GM18858 (cell line): ENCODE results near the gene SAMD10.
A peak's percentile ranks its signal among the peaks of the same experiment; 100 is the strongest.

ENCODE experiments used
- ATAC-seq: cut with Tn5 transposase; IDR thresholded peaks from one replicate; pipeline ENCODE4 v1.9.1; 2021; ENCODE audit not compliant: unreplicated experiment

SAMD10 gene

DNA sequence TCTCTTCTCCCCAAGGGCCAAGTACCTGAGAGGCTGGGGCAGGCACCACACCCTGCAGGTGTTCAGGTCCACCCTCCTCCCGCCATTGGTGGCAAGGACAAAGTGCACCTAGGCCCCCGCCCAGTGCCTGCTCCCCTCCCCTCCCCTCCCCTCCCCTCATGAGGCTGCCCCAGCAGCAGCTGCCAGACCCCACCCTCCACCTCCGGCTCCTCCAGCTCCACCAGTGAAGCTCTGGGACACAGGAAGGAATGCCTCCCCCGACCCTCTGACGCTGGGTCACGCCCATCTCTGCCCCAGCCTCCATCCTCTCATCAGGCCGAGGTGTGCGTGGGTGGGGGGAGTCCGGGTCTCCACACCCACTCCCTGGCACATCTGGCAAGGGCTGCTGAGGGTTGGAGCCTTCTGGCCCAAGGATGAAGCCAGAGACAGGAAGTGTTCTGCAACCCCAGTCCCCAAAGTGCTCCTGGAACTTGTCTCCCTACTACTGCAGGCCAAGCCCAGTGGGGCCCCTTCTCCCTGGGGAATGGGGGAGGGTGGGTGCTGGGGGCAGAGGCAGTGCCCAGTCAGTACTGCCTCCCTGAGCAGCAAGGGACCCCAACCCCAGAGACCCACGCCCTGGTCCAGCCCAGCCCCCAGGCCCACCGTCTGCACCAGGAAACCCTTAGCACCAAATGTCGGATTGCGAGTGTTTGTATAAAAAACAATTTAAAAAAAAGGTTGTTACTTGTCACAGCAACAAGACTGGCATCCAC, 21.6 kb downstream of the SAMD10 start:
- ATAC-seq = no peak

GRCh38 chr20:63957004-63957689, 22.3 kb downstream of the SAMD10 start:
- ATAC-seq = no peak

- peak; percentile 16 for ATAC-seq
Observed at GRCh38 chr20:63956664-63957003, 22.8 kb downstream of the SAMD10 start.

GRCh38 chr20:63955827-63956663, 23.4 kb downstream of the SAMD10 start, which contains the start of gene UCKL1:
UCKL1 (minus strand) TSS chr20:63956416; CDS start chr20:63956372, 44 bp downstream.
- ATAC-seq = peak; percentile 45

GRCh38 chr20:63955281-63955826, 24.1 kb downstream of the SAMD10 start:
- ATAC-seq = no peak

- no peak for ATAC-seq
Observed at GRCh38 chr20:63953764-63954429, 25.5 kb downstream of the SAMD10 start.

GRCh38 chr20:63952769-63953168, 26.7 kb downstream of the SAMD10 start:
- ATAC-seq = no peak

DNA sequence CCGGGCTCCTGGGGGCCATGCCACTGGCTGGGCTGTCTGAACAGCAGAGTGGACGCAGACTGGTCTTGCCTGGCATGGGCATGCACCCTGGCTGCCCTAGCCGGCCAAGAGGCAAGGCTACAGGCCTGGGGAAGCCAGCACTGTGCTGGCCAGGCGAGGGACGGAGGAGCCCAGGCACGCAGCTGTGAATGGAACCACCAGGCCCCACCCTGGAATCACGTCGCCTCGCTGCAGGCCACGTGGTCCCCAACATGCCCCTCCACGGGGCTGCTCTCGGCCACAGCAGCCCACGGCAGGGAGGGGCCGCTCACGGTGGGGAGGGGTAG, 27.3 kb downstream of the SAMD10 start:
- no peak for ATAC-seq

DNA sequence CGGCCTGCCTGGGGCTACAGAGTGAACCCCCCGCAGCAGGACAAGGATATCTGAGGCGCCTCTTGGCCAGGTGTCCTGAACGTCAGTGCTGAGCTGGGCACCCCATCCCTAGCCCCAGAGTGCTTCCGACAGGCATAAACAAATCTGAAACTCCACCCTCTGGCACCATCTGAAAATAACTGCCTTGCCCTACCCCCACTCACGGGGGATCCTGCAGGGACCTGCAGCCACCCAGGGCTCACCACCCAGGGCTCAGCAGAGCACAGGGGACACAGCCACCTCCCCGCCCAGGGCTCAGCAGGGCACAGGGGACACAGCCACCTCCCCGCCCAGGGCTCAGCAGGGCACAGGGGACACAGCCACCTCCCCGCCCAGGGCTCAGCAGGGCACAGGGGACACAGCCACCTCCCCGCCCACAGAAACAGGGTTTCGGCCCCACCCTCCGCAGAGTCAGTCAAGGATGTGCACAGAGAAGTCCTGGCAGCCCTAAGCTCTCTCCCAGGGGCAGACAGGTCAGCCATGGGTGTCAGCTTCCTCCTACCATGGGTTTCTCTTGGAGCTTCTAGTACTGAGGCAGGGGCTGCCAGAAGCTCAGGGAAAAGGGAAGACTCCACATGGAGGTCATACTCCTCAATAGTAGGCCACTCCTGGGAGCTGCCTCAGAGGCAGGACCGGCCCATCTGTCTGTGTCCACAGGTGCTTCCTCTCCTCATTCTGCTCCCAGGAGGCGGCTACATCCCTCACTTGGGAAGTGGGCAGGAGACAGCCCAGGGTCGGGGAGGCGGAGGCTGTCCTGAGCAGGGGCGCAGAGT, 27.8 kb downstream of the SAMD10 start:
- ATAC-seq = no peak

- ATAC-seq = no peak
Observed at GRCh38 chr20:63950701-63951397, 28.6 kb downstream of the SAMD10 start.

DNA sequence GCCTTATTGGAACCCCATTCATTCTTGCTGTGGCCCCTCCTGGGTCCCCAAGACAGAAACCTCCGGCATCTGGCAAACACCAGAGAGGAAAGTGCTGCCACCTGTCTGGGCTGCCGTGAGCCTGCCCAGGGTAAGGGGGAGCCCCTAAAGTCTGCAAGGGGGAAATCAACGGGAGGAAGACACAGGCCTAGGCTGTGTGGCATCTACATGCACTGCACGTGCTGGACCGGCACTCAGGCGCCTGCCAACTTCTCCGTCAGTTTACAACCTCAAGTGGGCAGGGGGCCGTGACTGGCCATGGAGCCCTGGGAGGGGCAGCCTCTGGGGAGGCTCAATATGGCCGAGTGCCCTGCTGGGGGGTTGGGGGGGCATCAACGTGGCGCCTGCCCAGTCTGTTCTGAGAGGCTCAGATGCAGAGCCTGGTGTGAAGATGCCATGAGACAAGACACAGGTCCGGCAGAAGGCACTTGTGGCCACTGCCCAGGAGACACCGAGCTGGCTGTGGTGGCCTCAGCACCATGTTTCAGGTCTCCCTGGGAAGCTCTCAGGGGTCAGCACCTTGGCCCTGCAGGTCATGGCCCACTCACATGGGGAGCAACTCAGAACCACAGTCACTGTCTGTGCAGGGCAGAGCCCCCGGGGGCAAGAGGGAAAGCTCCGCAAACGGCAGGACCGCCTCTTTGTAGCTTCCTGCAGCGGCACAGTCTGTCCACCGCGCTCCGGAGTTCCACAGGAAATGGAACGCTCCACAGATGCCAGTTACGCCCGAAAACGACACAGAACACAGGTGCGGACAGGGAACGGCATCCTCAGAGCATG, 31.6 kb downstream of the SAMD10 start:
- ATAC-seq = no peak

DNA sequence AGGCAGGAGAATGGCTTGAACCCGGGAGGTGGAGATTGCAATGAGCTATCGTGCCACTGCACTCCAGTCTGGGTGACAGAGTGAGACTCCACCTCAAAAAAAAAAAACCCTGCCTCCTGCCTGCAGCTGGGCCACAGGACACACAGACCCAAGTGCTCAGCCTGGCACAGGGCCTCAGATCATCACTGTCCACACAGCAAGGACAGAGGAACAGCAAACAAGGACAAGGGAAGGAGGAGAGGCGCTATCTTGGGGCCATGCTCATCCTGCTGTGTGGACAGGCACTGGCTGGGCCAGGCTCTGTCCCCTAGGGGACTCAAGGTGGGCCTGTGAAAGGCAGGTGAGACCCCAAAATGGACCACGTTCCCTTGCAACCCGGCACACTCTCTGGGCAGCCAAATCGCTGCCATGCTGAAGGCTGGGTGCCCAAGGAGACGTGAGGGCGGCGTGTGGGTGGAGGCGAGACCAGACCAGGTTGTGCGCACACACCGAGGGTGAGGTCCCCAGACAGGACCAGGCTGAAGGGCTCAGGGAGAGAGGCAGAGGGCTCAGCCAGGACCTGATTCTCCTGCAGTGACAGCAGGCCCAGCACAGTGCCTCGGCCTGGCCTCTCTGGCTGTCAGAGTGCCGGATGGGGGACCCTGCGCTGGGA, 32.3 kb downstream of the SAMD10 start:
- no peak for ATAC-seq

- no peak for ATAC-seq
Observed at GRCh38 chr20:63945921-63946920, 33.2 kb downstream of the SAMD10 start.

DNA sequence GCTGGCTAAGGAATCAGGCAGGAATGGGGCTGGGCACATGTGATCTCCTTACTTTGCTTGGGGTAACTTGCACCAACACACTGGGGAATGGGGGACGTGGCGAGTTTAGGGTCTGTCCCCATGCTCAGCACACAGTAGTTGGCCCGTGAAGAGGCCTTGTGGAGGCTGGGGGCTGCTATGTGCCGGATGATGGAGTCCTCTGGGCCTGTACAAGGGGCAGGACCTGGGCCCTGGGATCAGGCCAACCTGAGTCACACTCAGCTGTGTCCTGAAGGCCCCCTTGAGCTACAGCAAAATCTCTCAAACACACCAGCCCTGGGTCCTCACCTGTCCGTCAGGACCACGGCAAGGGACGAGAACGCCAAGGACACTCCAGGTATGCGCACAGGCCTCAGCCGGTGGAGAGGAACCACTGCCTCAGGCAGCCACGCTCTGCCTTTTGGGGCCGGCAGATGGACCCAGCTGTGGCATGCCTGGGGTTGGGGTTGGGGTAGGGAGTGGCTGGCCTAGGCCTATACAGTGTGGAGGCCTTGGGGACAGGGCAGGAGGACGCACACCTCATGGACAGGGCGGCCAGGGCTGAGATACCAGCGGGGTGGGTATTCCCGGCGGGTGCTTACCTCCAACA, 34.3 kb downstream of the SAMD10 start:
- no peak for ATAC-seq

- no peak for ATAC-seq
Observed at GRCh38 chr20:63944078-63944941, 35.1 kb downstream of the SAMD10 start.

- no peak for ATAC-seq
Observed at GRCh38 chr20:63943808-63944077, 35.7 kb downstream of the SAMD10 start.
